Neutrophil (primary cell): ENCODE results near the gene OLR1.

Experiments
- H3K27ac ChIP-seq: fragments of 200-600 bp; sonication (generic); 2 replicates; pipeline ENCODE4 v1.5.1; 2016; ENCODE audit warnings: mild to moderate bottlenecking, moderate library complexity
- H3K27me3 ChIP-seq: fragments of 200-600 bp; sonication (generic); 2 replicates; pipeline ENCODE4 v1.6.0; 2016; ENCODE audit warnings: mild to moderate bottlenecking
- H3K36me3 ChIP-seq: fragments of 200-600 bp; sonication (generic); 2 replicates; pipeline ENCODE4 v1.5.1; 2017
- H3K4me1 ChIP-seq, 2 experiments: fragments of 200-600 bp in 1 of 2; sonication (generic) in 1 of 2; 1 replicate in 1 of 2; 2 replicates in 1 of 2; pipeline versions ENCODE4 v1.5.1 to v1.6.1; 2013 to 2016; ENCODE audit warnings: low read depth in 1 of 2, low read length in 1 of 2, mild to moderate bottlenecking in 1 of 2, moderate library complexity in 1 of 2; ENCODE audit not compliant: control insufficient read depth in 1 of 2, insufficient read depth in 1 of 2
- H3K4me3 ChIP-seq, 2 experiments: fragments of 200-600 bp in 1 of 2; sonication (generic) in 1 of 2; 1 replicate in 1 of 2; 2 replicates in 1 of 2; pipeline ENCODE4 v1.5.1; 2013 to 2016; ENCODE audit warnings: low read depth in 1 of 2, low read length in 1 of 2, mild to moderate bottlenecking in 1 of 2, moderate library complexity in 1 of 2
- H3K9me3 ChIP-seq: fragments of 200-600 bp; sonication (generic); 2 replicates; pipeline ENCODE4 v1.5.1; 2016
- TF ChIP-seq, protein P1 (sequence below): fragments of 200-600 bp; sonication (generic); IDR thresholded peaks from 2 replicates; pipeline ENCODE4 v1.5.1; 2016; ENCODE audit warnings: antibody characterized with exemption

The OLR1 gene

DNA sequence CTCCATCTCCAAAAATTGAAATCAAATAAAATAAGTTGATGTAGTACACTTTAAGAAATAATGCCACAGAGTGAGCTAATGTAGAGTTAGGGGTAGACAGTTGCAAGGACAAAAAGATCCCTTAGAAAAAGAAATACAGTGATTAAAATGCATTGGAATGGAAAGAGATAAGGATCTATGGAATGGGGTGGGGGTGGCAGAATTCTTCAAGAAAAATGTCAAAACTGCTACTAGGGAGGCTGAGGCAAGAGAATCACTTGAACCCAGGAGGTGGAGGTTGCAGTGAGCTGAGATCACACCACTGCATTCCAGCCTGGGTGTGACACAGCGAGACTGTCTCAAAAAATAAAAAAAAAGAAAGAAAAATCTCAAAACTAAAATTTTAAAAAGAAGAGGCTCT, 6.5 kb downstream of the OLR1 start:
- TF ChIP-seq, protein P1, sequence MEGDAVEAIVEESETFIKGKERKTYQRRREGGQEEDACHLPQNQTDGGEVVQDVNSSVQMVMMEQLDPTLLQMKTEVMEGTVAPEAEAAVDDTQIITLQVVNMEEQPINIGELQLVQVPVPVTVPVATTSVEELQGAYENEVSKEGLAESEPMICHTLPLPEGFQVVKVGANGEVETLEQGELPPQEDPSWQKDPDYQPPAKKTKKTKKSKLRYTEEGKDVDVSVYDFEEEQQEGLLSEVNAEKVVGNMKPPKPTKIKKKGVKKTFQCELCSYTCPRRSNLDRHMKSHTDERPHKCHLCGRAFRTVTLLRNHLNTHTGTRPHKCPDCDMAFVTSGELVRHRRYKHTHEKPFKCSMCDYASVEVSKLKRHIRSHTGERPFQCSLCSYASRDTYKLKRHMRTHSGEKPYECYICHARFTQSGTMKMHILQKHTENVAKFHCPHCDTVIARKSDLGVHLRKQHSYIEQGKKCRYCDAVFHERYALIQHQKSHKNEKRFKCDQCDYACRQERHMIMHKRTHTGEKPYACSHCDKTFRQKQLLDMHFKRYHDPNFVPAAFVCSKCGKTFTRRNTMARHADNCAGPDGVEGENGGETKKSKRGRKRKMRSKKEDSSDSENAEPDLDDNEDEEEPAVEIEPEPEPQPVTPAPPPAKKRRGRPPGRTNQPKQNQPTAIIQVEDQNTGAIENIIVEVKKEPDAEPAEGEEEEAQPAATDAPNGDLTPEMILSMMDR, result no peak

DNA sequence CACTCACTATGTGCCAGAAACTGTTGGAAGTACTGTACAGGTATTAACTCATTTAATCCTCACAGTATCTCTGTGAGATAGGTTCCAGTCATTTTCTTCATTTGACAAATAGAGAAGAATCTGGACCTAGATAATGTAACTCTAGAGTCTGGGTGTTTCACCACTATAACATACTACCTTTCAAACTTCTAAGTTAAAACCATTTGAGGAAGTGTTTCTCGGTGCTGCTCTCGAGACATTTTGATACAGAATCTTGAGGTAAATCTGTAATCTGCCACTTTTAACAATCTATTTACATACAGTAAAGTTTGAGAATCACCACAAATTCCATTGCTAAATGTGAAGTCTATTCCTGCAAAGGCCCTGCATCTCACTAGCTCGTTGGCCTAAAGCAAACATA, 8.8 kb downstream of the OLR1 start:
- TF ChIP-seq, protein P1, result no peak
- Histone ChIP-seq H3K4me1 (peaks cover 35 to 42% of the 10 kb centered on the region in 2 experiments), H3K27ac (peak overlapping the region; percentile 32), H3K36me3 (no peaks in the 10 kb centered on the region), H3K4me3 (no peak overlapping the region), H3K27me3 (no peaks in the 10 kb centered on the region), H3K9me3 (no peaks in the 10 kb centered on the region)

More for the DNA sequence above, 6.5 kb downstream of the OLR1 start:
- H3K36me3 ChIP-seq, result no peaks in the 10 kb centered on the region
- H3K9me3 ChIP-seq, result no peaks in the 10 kb centered on the region
- no peak overlapping the region for H3K27ac ChIP-seq
- H3K27me3 ChIP-seq, result no peaks in the 10 kb centered on the region
- peaks cover 48 to 49% of the 10 kb centered on the region in 2 experiments for H3K4me1 ChIP-seq
- H3K4me3 ChIP-seq, result no peak overlapping the region

DNA sequence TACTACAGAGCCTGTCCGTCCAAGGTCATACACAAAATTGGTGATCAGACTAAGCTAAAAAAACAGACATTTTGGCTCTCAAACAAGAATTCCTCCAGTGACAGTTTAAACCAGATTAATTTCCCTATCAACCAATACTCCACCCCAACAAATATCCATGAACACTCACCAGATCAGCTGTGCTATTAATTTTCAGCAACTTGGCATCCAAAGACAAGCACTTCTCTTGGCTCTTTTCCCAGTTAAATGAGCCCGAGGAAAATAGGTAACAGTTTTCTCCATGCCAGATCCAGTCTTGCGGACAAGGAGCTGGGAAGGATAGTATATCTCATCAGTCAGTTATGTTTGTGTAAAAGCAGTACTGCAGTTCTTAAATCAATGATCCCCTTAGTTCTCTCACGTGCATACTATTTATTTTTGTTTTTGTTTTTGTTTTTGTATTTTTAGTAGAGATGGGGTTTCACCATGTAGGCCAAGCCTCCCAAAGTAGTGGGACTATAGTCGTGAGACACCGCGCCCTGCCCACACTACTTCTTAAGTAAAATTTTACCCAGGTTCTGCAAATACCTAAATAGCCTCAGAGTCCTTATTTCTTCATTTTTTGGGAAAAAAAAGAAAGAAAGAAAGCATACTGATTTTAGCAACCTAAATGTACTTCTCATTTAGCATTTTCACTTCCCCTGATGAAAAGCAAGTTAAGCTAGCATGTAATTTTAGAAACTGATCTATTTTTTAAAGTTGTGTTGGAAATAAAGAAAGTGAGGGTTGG, 11.1 kb downstream of the OLR1 start:
- TF ChIP-seq, protein P1, result no peak
- peaks cover 16 to 26% of the 10 kb centered on the region in 2 experiments for H3K4me1 ChIP-seq
- H3K36me3 ChIP-seq, result no peaks in the 10 kb centered on the region
- no peaks in the 10 kb centered on the region for H3K27me3 ChIP-seq
- H3K4me3 ChIP-seq, result no peak overlapping the region
- H3K27ac ChIP-seq, result peak overlapping the region; percentile 60
- no peaks in the 10 kb centered on the region for H3K9me3 ChIP-seq

DNA sequence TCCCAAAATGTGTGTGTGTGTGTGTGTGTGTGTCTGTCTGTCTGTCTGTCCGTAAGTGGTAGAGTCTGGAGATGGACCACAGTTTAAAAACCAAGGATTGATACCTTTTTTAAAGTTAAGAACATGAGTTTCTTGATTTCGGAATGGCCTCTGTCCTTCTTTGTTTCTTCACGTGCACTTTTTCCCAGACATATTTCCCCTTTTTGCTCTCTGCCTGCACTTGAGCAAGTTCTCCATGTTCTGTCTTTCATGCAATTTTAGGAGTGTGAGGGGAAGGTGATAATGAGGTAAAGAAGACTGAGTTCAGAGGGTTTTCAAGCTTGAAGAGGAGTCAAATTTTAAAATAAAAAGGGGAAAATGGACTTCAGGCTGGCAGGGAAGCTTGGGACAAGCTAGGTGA, 12.7 kb downstream of the OLR1 start:
- H3K27me3 ChIP-seq, result no peaks in the 10 kb centered on the region
- peaks cover 22 to 29% of the 10 kb centered on the region in 2 experiments for H3K4me1 ChIP-seq
- no peaks in the 10 kb centered on the region for H3K9me3 ChIP-seq
- no peaks in the 10 kb centered on the region for H3K36me3 ChIP-seq
- H3K27ac ChIP-seq, result peak overlapping the region; percentile 60
- TF ChIP-seq, protein P1, result no peak
- H3K4me3 ChIP-seq, result no peak overlapping the region

DNA sequence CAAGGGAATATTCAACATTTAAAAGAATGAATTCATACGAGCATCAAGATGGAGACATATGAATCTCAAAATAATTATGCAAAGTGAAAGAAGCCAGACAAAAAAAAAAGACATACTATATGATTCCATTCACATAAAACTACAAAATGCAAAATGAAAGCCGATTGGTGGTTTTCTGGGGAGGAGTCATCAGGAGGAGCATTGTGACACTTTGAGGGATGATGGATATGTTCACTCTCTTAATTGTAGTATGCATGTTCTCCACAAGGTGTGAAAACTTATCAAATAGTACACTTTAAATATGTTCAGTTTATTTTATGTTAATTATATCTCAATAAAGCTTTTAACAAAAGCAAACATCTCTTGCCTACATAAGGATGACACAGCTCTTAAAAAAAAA, 13.5 kb downstream of the OLR1 start:
- H3K9me3 ChIP-seq, result no peaks in the 10 kb centered on the region
- no peak overlapping the region for H3K4me3 ChIP-seq
- H3K36me3 ChIP-seq, result no peaks in the 10 kb centered on the region
- TF ChIP-seq, protein P1, result no peak
- H3K4me1 ChIP-seq, result peaks cover 29 to 38% of the 10 kb centered on the region in 2 experiments
- H3K27ac ChIP-seq, result no peak overlapping the region
- H3K27me3 ChIP-seq, result no peaks in the 10 kb centered on the region
